Panc1 (cell line): ENCODE results near the gene RGS6. TPM values are rescaled to one million over a fixed set of nuclear protein-coding genes. Genes with fewer than 3 reads are reported as not detected.

Experiments
- ATAC-seq: fragments of 200-7000 bp; cut with Tn5 transposase; 2 replicates; pipeline ENCODE4 v1.9.1; 2020; ENCODE audit warnings: mild to moderate bottlenecking, moderate library complexity
- BruUV-seq: library from RNA; stranded (reverse); fragments of 400-500 nt; replicated peaks from 2 replicates; lab custom pipeline; 2021; lab: Mats Ljungman, UMichigan
- CTCF ChIA-PET: fragments of 300-600 bp; sonication (Branson Sonifier 250); formaldehyde crosslinking; loops from one replicate; lab custom pipeline; 2022; ENCODE audit warnings: antibody characterized with exemption; lab: Charles Lee
- POLR2A ChIA-PET: fragments of 300-600 bp; sonication (Branson Sonifier 250); formaldehyde crosslinking; loops from one replicate; lab custom pipeline; 2022; ENCODE audit warnings: antibody characterized with exemption; lab: Charles Lee
- DNase-seq: peaks from one replicate; pipeline ENCODE4 v3.0.0-alpha.2; 2010; ENCODE audit warnings: low read depth, low spot score
- H3K27ac ChIP-seq: 2 replicates; pipeline ENCODE4 v1.5.1; 2011; ENCODE audit warnings: mild to moderate bottlenecking, low read length, inconsistent platforms
- H3K27me3 ChIP-seq: fragments of 200-500 bp; sonication (Bioruptor generic); 2 replicates; pipeline ENCODE4 v1.6.0; 2014; ENCODE audit warnings: low read length, inconsistent platforms; ENCODE audit not compliant: control insufficient read depth, insufficient read depth
- H3K36me3 ChIP-seq: fragments of 200-500 bp; sonication (Bioruptor generic); 2 replicates; pipeline ENCODE4 v1.5.1; 2014; ENCODE audit warnings: inconsistent platforms, mild to moderate bottlenecking, low read length, moderate library complexity; ENCODE audit not compliant: control insufficient read depth, insufficient read depth
- H3K4me1 ChIP-seq: 2 replicates; pipeline ENCODE4 v1.5.1; 2011; ENCODE audit warnings: inconsistent platforms, mild to moderate bottlenecking, low read length, moderate library complexity; ENCODE audit not compliant: control insufficient read depth, insufficient read depth
- H3K4me3 ChIP-seq, 2 experiments: 2 replicates each; pipeline ENCODE4 v1.5.1; 2011 to 2012; ENCODE audit warnings: low read depth in 2 of 2, low read length in 2 of 2, mild to moderate bottlenecking in 2 of 2, inconsistent platforms in 1 of 2, moderate library complexity in 1 of 2
- H3K9me3 ChIP-seq: fragments of 200-500 bp; sonication (Bioruptor generic); 2 replicates; pipeline ENCODE4 v1.5.1; 2014; ENCODE audit warnings: low read depth, mild to moderate bottlenecking, inconsistent platforms, low read length, moderate library complexity; ENCODE audit not compliant: control insufficient read depth, insufficient read depth
- POLR2AphosphoS5 ChIP-seq: IDR thresholded peaks from 2 replicates; pipeline ENCODE4 v1.6.1; 2012; ENCODE audit warnings: mild to moderate bottlenecking, low read depth, low read length, moderate library complexity
- REST ChIP-seq, 2 experiments: IDR thresholded peaks; 2 replicates each; pipeline ENCODE4 v1.6.1; 2011 to 2012; ENCODE audit warnings: low read depth in 2 of 2, control low read depth in 1 of 2, low read length in 1 of 2, mild to moderate bottlenecking in 1 of 2, moderate library complexity in 1 of 2; ENCODE audit not compliant: insufficient read depth in 1 of 2
- SIN3A ChIP-seq: IDR thresholded peaks from 2 replicates; pipeline ENCODE4 v1.6.1; 2012; ENCODE audit warnings: low read depth, mild to moderate bottlenecking, low read length, moderate library complexity, borderline replicate concordance; ENCODE audit not compliant: insufficient read depth
- TCF7L2 ChIP-seq: IDR thresholded peaks from 2 replicates; pipeline ENCODE4 v1.6.1; 2011; ENCODE audit warnings: mild to moderate bottlenecking, low read depth, low read length, inconsistent platforms
- in situ Hi-C: cut with HindIII; loops from 2 replicates; pipeline ENCODE4 v1.10.0; 2016; ENCODE audit warnings: low sequenced_read_pairs, low pct_unique_long_range_greater_than_20kb
- intact Hi-C: fragments of 100-400 bp; cut with micrococcal nuclease; formaldehyde crosslinking; loops from one replicate; pipeline ENCODE4 v1.10.0; 2022; ENCODE audit not compliant: unreplicated experiment
- total RNA-seq: library from RNA; stranded (reverse); gene quantifications from one replicate; pipeline ENCODE4 v1.2.1, GENCODE V29; 2021; ENCODE audit not compliant: unreplicated experiment
- TF ChIP-seq, protein P1 (sequence below): fragments of 450-650 bp; IDR thresholded peaks from 2 replicates; pipeline ENCODE4 v1.5.1; 2017; ENCODE audit warnings: mild to moderate bottlenecking

Gene RGS6
- total RNA-seq, 1 experiment from 2014 or later = not detected

DNA sequence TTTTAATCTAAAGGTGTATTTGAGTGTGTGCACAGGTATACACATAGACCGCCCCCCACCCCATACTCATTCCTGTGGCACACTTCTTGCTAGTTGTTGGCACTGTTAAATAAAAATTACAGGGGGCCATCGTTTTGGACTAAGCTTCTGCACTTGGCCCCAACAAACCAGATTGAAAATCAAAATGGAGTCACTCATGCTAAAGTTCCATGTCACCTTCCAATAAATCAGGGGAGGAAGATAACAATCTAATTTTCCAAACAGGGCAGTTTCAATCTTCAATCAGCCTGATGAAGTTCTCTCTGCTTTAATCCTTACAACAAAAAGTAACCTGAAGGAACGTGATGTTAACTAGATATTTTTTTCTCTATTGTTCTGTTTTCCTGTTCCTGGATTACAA, 78.2 kb downstream of the RGS6 start:
- in situ Hi-C loops (no loop called here), intact Hi-C loops (no loop called here)
- Histone ChIP-seq H3K4me1 (no peaks in the 10 kb centered on the region), H3K27ac (no peak overlapping the region), H3K9me3 (no peaks in the 10 kb centered on the region), H3K27me3 (no peaks in the 10 kb centered on the region), H3K4me3 (no peak overlapping the region), H3K36me3 (no peaks in the 10 kb centered on the region)
- TF ChIP-seq, protein P1, sequence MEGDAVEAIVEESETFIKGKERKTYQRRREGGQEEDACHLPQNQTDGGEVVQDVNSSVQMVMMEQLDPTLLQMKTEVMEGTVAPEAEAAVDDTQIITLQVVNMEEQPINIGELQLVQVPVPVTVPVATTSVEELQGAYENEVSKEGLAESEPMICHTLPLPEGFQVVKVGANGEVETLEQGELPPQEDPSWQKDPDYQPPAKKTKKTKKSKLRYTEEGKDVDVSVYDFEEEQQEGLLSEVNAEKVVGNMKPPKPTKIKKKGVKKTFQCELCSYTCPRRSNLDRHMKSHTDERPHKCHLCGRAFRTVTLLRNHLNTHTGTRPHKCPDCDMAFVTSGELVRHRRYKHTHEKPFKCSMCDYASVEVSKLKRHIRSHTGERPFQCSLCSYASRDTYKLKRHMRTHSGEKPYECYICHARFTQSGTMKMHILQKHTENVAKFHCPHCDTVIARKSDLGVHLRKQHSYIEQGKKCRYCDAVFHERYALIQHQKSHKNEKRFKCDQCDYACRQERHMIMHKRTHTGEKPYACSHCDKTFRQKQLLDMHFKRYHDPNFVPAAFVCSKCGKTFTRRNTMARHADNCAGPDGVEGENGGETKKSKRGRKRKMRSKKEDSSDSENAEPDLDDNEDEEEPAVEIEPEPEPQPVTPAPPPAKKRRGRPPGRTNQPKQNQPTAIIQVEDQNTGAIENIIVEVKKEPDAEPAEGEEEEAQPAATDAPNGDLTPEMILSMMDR = no peak
- CTCF ChIA-PET = no interaction called here
- DNase-seq (no peak), ATAC-seq (no peak)
- no TSS peak for BruUV-seq
- POLR2A ChIA-PET = no interaction called here

DNA sequence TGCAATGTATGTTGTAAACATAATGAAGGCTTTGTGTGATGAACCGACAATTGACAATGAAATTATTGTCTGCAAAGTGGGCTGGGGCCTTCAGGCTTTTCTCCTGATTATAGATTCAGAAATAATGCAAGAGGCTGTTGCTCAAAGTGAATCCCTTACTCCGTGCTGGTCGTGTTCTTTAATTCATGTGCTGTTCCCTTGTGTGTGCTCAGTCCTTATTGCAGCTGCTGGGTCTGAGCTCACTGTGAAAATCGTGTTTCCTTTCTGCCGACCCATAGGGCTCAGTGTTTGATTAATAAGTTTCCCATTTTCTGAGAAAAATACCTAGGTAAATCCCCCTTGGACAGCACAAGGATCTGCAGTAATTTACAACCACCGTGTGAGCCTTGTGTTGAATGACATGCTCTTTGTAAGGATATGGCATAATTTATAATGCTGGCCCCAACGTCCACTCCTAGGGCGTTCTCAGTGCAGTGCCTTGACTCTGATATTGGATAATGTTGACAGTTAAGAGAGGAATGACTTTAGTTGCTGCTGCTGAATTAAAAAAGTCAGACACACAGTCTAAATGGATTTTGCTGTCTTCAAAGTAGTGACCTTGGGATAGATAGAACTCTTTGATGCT, 81.6 kb downstream of the RGS6 start:
- in situ Hi-C loops (no loop called here), intact Hi-C loops (no loop called here)
- no peak overlapping the region for H3K4me3 ChIP-seq
- BruUV-seq = no TSS peak
- CTCF ChIA-PET = no interaction called here
- POLR2A ChIA-PET = no interaction called here
- TF ChIP-seq REST (IDR thresholded peaks at IDR 0.05; ENCODE audit: insufficient read depth in 1 of 2, low read depth in 2 of 2, low read length in 1 of 2) (no peak), TCF7L2 (no peak), SIN3A (no peak), POLR2AphosphoS5 (no peak)
- TF ChIP-seq, protein P1 = no peak
- no peaks in the 10 kb centered on the region for H3K4me1 ChIP-seq
- H3K27me3 ChIP-seq = no peaks in the 10 kb centered on the region
- no peaks in the 10 kb centered on the region for H3K36me3 ChIP-seq
- no peaks in the 10 kb centered on the region for H3K9me3 ChIP-seq
- H3K27ac ChIP-seq = no peak overlapping the region
- DNase-seq (no peak), ATAC-seq (no peak)
